Posterior cingulate gyrus (tissue), 11 donors: ENCODE measurements around the gene ELMO1.

Experiments
- DNase-seq, 10 donors: peaks; one replicate each; pipeline versions ENCODE4 v3.0.0 to v3.0.0-alpha.2; 2020 to 2021; ENCODE audit warnings: mixed read lengths in 3 of 10
- intact Hi-C: fragments of 100-400 bp; cut with DNase I; formaldehyde crosslinking; loops from one replicate; pipeline ENCODE4 v1.15.1; 2023

Gene ELMO1

GRCh38 chr7:36929791-36930190 lies 518.9 kb downstream of the ELMO1 start:
- DNase-seq, result no peak
- intact Hi-C loops, result no loop called here

- intact Hi-C loops, result no loop called here
- no peak for DNase-seq
These were observed 519.9 kb downstream of the ELMO1 start for GRCh38 chr7:36928718-36929117.

- no peak for DNase-seq
- intact Hi-C loops, result no loop called here
These were observed 520.4 kb downstream of the ELMO1 start for GRCh38 chr7:36928311-36928710.

- intact Hi-C loops, result no loop called here
- DNase-seq, result no peak
These were observed 523.0 kb downstream of the ELMO1 start for GRCh38 chr7:36925691-36926090.

GRCh38 chr7:36925207-36925606 lies 523.5 kb downstream of the ELMO1 start:
- intact Hi-C loops, result no loop called here
- no peak for DNase-seq

- no peak for DNase-seq
- intact Hi-C loops, result no loop called here
These were observed 524.7 kb downstream of the ELMO1 start for GRCh38 chr7:36923943-36924436.

GRCh38 chr7:36923185-36923584 lies 525.5 kb downstream of the ELMO1 start:
- no peak for DNase-seq
- intact Hi-C loops, result no loop called here

GRCh38 chr7:36920433-36920832 lies 528.2 kb downstream of the ELMO1 start:
- DNase-seq, result no peak
- intact Hi-C loops, result no loop called here

- DNase-seq, result no peak
- intact Hi-C loops, result no loop called here
These were observed 528.9 kb downstream of the ELMO1 start for GRCh38 chr7:36919738-36920137.

GRCh38 chr7:36918591-36918990 lies 530.1 kb downstream of the ELMO1 start:
- intact Hi-C loops, result no loop called here
- no peak for DNase-seq

GRCh38 chr7:36916619-36917018 lies 532.0 kb downstream of the ELMO1 start:
- intact Hi-C loops, result no loop called here
- no peak for DNase-seq

GRCh38 chr7:36916116-36916515 lies 532.5 kb downstream of the ELMO1 start:
- DNase-seq, result no peak
- intact Hi-C loops, result no loop called here

- intact Hi-C loops, result no loop called here
- DNase-seq, result no peak
These were observed 536.9 kb downstream of the ELMO1 start for GRCh38 chr7:36911788-36912187.

GRCh38 chr7:36910859-36911258 lies 537.8 kb downstream of the ELMO1 start:
- DNase-seq, result no peak
- intact Hi-C loops, result no loop called here

- intact Hi-C loops, result no loop called here
- DNase-seq, result no peak
These were observed 538.3 kb downstream of the ELMO1 start for GRCh38 chr7:36910401-36910800.

GRCh38 chr7:36906956-36907635 lies 541.6 kb downstream of the ELMO1 start:
- intact Hi-C loops, result no loop called here
- DNase-seq, result no peak

GRCh38 chr7:36906448-36906847 lies 542.2 kb downstream of the ELMO1 start:
- intact Hi-C loops, result no loop called here
- DNase-seq, result no peak

- intact Hi-C loops, result no loop called here
- no peak for DNase-seq
These were observed 542.8 kb downstream of the ELMO1 start for GRCh38 chr7:36905841-36906240.

- no peak for DNase-seq
- intact Hi-C loops, result no loop called here
These were observed 543.9 kb downstream of the ELMO1 start for GRCh38 chr7:36904802-36905201.

GRCh38 chr7:36904101-36904500 lies 544.6 kb downstream of the ELMO1 start:
- intact Hi-C loops, result no loop called here
- no peak for DNase-seq

GRCh38 chr7:36900988-36901710 lies 547.5 kb downstream of the ELMO1 start:
- intact Hi-C loops, result no loop called here
- DNase-seq, result no peak

- intact Hi-C loops, result no loop called here
These were observed 550.5 kb downstream of the ELMO1 start for GRCh38 chr7:36898186-36898585.

More at GRCh38 chr7:36898186-36898585, 550.5 kb downstream of the ELMO1 start:
- no peak for DNase-seq
